H1 (cell line): ENCODE measurements around the gene GPR155. TPM values are rescaled to one million over a fixed set of nuclear protein-coding genes. Genes with fewer than 3 reads are reported as not detected.

Experiments
- CTCF ChIA-PET: fragments of 300-600 bp; sonication (Branson Sonifier 250); formaldehyde crosslinking; loops from one replicate; lab custom pipeline; 2021; ENCODE audit not compliant: partially characterized antibody; lab: Charles Lee
- POLR2A ChIA-PET: fragments of 300-600 bp; sonication (Branson Sonifier 250); formaldehyde crosslinking; loops from one replicate; lab custom pipeline; 2021; ENCODE audit warnings: inconsistent platforms; ENCODE audit not compliant: partially characterized antibody; lab: Charles Lee
- DNase-seq, 2 experiments: peaks; one replicate each; pipeline versions ENCODE4 v3.0.0 to v3.0.0-alpha.2; 2010 to 2022; ENCODE audit warnings: low spot score in 2 of 2, low read depth in 1 of 2, mixed read lengths in 1 of 2
- FAIRE-seq: peaks from 2 replicates; lab custom pipeline; 2011; peaks lifted over from hg19 to GRCh38; lab: Jason Lieb, UNC
- H2AFZ ChIP-seq: 2 replicates; pipeline ENCODE4 v1.8.1; 2012; ENCODE audit warnings: low read length, inconsistent platforms
- H2AK5ac ChIP-seq: 2 replicates; pipeline ENCODE4 v1.6.1; 2013; ENCODE audit warnings: low read depth, low read length
- H2BK120ac ChIP-seq: replicated peaks from 2 replicates; pipeline ENCODE3; 2013; ENCODE audit warnings: low read depth, low read length, inconsistent platforms
- H2BK12ac ChIP-seq: 2 replicates; pipeline ENCODE4 v1.6.1; 2013; ENCODE audit warnings: low read depth, low read length
- H2BK15ac ChIP-seq: 2 replicates; pipeline ENCODE4 v1.6.1; 2013; ENCODE audit warnings: low read length
- H2BK20ac ChIP-seq: 2 replicates; pipeline ENCODE4 v1.6.1; 2013; ENCODE audit warnings: low read length
- H2BK5ac ChIP-seq: 2 replicates; pipeline ENCODE4 v1.6.1; 2013; ENCODE audit warnings: low read depth, low read length
- H3K14ac ChIP-seq: 2 replicates; pipeline ENCODE4 v1.6.1; 2013; ENCODE audit warnings: inconsistent platforms; ENCODE audit not compliant: insufficient read length
- H3K18ac ChIP-seq: 2 replicates; pipeline ENCODE4 v1.6.1; 2013; ENCODE audit warnings: low read length; ENCODE audit errors: extremely low read depth
- H3K23ac ChIP-seq: 2 replicates; pipeline ENCODE4 v1.6.1; 2013; ENCODE audit warnings: inconsistent platforms; ENCODE audit not compliant: insufficient read length
- H3K23me2 ChIP-seq: 2 replicates; pipeline ENCODE4 v1.6.1; 2013; ENCODE audit warnings: low read depth, low read length
- H3K27ac ChIP-seq: 2 replicates; pipeline ENCODE4 v1.6.1; 2011; ENCODE audit warnings: low read depth, low read length, inconsistent platforms
- H3K27me3 ChIP-seq, 4 experiments: replicated peaks in 1 of 4; 1 replicate in 1 of 4; 2 replicates in 3 of 4; pipeline versions ENCODE4 v1.6.1 to v1.8.1; 2011 to 2013; ENCODE audit warnings: low read length in 3 of 4, mild to moderate bottlenecking in 3 of 4, inconsistent platforms in 2 of 4, mixed read lengths in 2 of 4, moderate library complexity in 1 of 4; ENCODE audit not compliant: control insufficient read depth in 3 of 4, insufficient read depth in 3 of 4; ENCODE audit errors: extremely low read depth in 1 of 4
- H3K36me3 ChIP-seq, 4 experiments: 2 replicates each; pipeline versions ENCODE4 v1.6.1 to v1.8.1; 2011 to 2013; ENCODE audit warnings: mild to moderate bottlenecking in 4 of 4, low read length in 3 of 4, moderate library complexity in 2 of 4, control low read depth in 1 of 4, inconsistent platforms in 1 of 4; ENCODE audit not compliant: insufficient read depth in 4 of 4, control insufficient read depth in 2 of 4
- H3K4ac ChIP-seq: replicated peaks from 2 replicates; pipeline ENCODE3; 2013; ENCODE audit warnings: low read length, low read depth, mixed read lengths, inconsistent platforms; ENCODE audit not compliant: insufficient read length
- H3K4me1 ChIP-seq, 4 experiments: replicated peaks in 1 of 4; 1 replicate in 1 of 4; 2 replicates in 3 of 4; pipeline versions ENCODE4 v1.6.1 to v1.8.1; 2011 to 2013; ENCODE audit warnings: low read length in 3 of 4, inconsistent platforms in 2 of 4, mixed read lengths in 1 of 4; ENCODE audit not compliant: insufficient read depth in 4 of 4, control insufficient read depth in 3 of 4
- H3K4me2 ChIP-seq, 2 experiments: 2 replicates each; pipeline versions ENCODE4 v1.6.1 to v1.8.1; 2011 to 2013; ENCODE audit warnings: low read depth in 2 of 2, low read length in 2 of 2, control low read depth in 1 of 2, inconsistent platforms in 1 of 2, mild to moderate bottlenecking in 1 of 2; ENCODE audit not compliant: insufficient read depth in 1 of 2
- H3K4me3 ChIP-seq, 4 experiments: fragments of 200-600, 300-600 bp in 1 of 4; sonication (generic), shearing (Covaris generic), sonication (Bioruptor Twin) in 1 of 4; 2 replicates each; pipeline versions ENCODE4 v1.5.1 to v1.8.1; 2011 to 2016; ENCODE audit warnings: low read length in 4 of 4, low read depth in 3 of 4, control low read depth in 2 of 4, inconsistent platforms in 2 of 4, mild to moderate bottlenecking in 2 of 4, mixed read lengths in 1 of 4, moderate library complexity in 1 of 4; ENCODE audit not compliant: insufficient read depth in 2 of 4; ENCODE audit errors: extremely low read depth in 1 of 4
- H3K56ac ChIP-seq: replicated peaks from 2 replicates; pipeline ENCODE3; 2013; ENCODE audit warnings: low read depth, mild to moderate bottlenecking, mixed read lengths, low read length, inconsistent platforms; ENCODE audit not compliant: insufficient read length
- H3K79me1 ChIP-seq: 2 replicates; pipeline ENCODE4 v1.6.1; 2013; ENCODE audit warnings: low read depth, low read length, control low read depth
- H3K79me2 ChIP-seq, 2 experiments: 2 replicates each; pipeline versions ENCODE4 v1.6.1 to v1.8.1; 2012 to 2013; ENCODE audit warnings: low read length in 2 of 2, mild to moderate bottlenecking in 2 of 2, inconsistent platforms in 1 of 2; ENCODE audit not compliant: insufficient read depth in 2 of 2, control insufficient read depth in 1 of 2
- H3K9ac ChIP-seq, 4 experiments: replicated peaks in 1 of 4; 1 replicate in 1 of 4; 2 replicates in 3 of 4; pipeline versions ENCODE4 v1.6.1 to v1.8.1; 2011 to 2013; ENCODE audit warnings: low read depth in 3 of 4, low read length in 3 of 4, control low read depth in 2 of 4, mild to moderate bottlenecking in 2 of 4, moderate library complexity in 2 of 4, inconsistent platforms in 1 of 4; ENCODE audit errors: extremely low read depth in 1 of 4
- H3K9me3 ChIP-seq, 2 experiments: 2 replicates each; pipeline versions ENCODE4 v1.6.1 to v1.8.1; 2012 to 2013; ENCODE audit warnings: mild to moderate bottlenecking in 2 of 2, moderate library complexity in 2 of 2, control low read depth in 1 of 2, inconsistent platforms in 1 of 2, low read depth in 1 of 2, low read length in 1 of 2, mixed read lengths in 1 of 2; ENCODE audit not compliant: insufficient read depth in 2 of 2
- H4K20me1 ChIP-seq, 2 experiments: replicated peaks in 1 of 2; 2 replicates each; pipeline versions ENCODE3 to v1.8.1; 2011 to 2013; ENCODE audit warnings: inconsistent platforms in 2 of 2, low read length in 2 of 2, mild to moderate bottlenecking in 1 of 2; ENCODE audit not compliant: insufficient read depth in 2 of 2, control insufficient read depth in 1 of 2
- H4K5ac ChIP-seq: 2 replicates; pipeline ENCODE4 v1.6.1; 2013; ENCODE audit warnings: low read length, low read depth, mixed read lengths, inconsistent platforms; ENCODE audit not compliant: insufficient read length
- H4K8ac ChIP-seq: 2 replicates; pipeline ENCODE4 v1.8.0; 2013; ENCODE audit warnings: mild to moderate bottlenecking, moderate library complexity, low read length, inconsistent platforms; ENCODE audit not compliant: insufficient read depth; ENCODE audit errors: extremely low read depth
- H4K91ac ChIP-seq: replicated peaks from 2 replicates; pipeline ENCODE3; 2013; ENCODE audit warnings: low read length, mixed read lengths, inconsistent platforms; ENCODE audit not compliant: insufficient read length
- ASH2L ChIP-seq: fragments of 200-600, 300-600 bp; sonication (generic); IDR thresholded peaks from one replicate; pipeline ENCODE4 v1.7.1; 2017; ENCODE audit warnings: low read length
- ATF2 ChIP-seq: IDR thresholded peaks from 2 replicates; pipeline ENCODE4 v1.6.1; 2012; ENCODE audit warnings: low read length, inconsistent platforms
- RFX5 ChIP-seq: IDR thresholded peaks from 2 replicates; pipeline ENCODE4 v1.6.1; 2011; ENCODE audit warnings: low read depth, low read length, improper control_type of control experiment, borderline replicate concordance
- WGBS, 2 experiments: shearing (Covaris generic) in 1 of 2; methylation state at CpG; one replicate each; pipeline versions ENCODE4 v1.1.6 to v1.1.7; 2013 to 2015; ENCODE audit warnings: low lambda C conversion rate in 2 of 2, mixed read lengths in 2 of 2, inconsistent platforms in 1 of 2, low coverage in 1 of 2, missing lambda C conversion rate in 1 of 2; ENCODE audit not compliant: insufficient replicate concordance in 2 of 2, insufficient coverage in 1 of 2, insufficient read length in 1 of 2; ENCODE audit errors: extremely low coverage in 1 of 2, missing lambda C conversion rate in 1 of 2; 5-methylcytosine and 5-hydroxymethylcytosine counted together
- polyA plus RNA-seq, 7 experiments: library from polyadenylated mRNA; depleted of rRNA in 3 of 7; stranded (reverse) in 5 of 7; unstranded in 2 of 7; fragments of >200 nt in 5 of 7; fragments of 200-250 nt in 2 of 7; gene quantifications; 1 replicate in 5 of 7; 2 replicates in 1 of 7; 4 replicates in 1 of 7; pipeline versions ENCODE4 v1.2.1 to v1.2.3, GENCODE V29; 2011 to 2013; ENCODE audit warnings: missing spikeins in 2 of 7, mixed read lengths in 2 of 7
- total RNA-seq: library from RNA; stranded (reverse); fragmentation: NEBNext Ultra II Directional; extraction: Animal tissue kit (Norgen Biotek cat#: 25700); gene quantifications from 2 replicates; pipeline ENCODE4 v1.2.1, GENCODE V29; 2021

Gene GPR155
- total and polyA plus RNA-seq, 2 of the 8 experiments (the other 6 are each of a cell fraction or from before 2014, with no cell fraction given) = 0.26 to 2.1 TPM

DNA sequence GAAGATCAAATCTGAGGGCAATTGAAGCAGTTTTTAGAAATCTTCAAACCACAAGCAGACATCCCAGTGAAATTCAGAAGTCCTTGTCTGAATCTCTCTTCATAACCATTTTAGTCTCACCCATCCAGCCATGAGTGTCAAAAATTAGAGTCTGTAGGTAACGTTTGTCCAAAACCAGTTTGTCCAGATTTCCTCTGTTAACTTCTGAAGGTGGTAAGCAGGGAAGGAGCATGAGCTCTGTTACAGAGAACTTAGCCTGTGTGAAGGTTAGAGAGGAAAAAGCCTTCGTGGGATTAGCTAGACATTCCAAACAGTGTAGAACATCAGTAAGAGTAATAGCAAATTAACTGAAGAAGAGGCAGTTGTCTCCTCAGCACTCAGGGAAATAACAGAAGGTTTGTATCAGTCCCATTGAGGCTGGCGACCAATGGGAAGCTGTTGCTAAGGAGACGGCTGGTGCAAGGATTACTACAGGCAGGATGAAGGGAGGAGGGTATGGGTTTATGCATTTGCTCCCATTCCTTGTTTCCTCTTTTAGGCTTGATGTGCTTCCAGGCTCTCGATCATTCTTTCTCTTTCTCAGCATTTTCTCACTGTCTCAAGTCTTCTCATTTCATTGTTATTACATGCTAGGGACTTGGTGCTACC is 8.7 kb upstream of the GPR155 start:
- no peaks in the 10 kb centered on the region for H4K20me1 ChIP-seq
- no peak overlapping the region for H2AK5ac ChIP-seq
- H4K8ac ChIP-seq = no peak overlapping the region
- DNase-seq (no peak), FAIRE-seq (peak; percentile 87)
- peak overlapping the region in 1 of 2 experiments; percentile 41; a peak in 1 of 4 replicates for H3K4me2 ChIP-seq
- WGBS, 2 experiments = 58% methylated on average over 5 of the region's 5 CpGs; no CpG with 5 or more reads in 1 of the 2 experiments
- H2BK15ac ChIP-seq = no peak overlapping the region
- H4K5ac ChIP-seq = no peak overlapping the region
- no peaks in the 10 kb centered on the region for H3K79me1 ChIP-seq
- no peak overlapping the region for H4K91ac ChIP-seq
- no peak overlapping the region for H3K18ac ChIP-seq
- H3K56ac ChIP-seq = no peak overlapping the region
- H3K14ac ChIP-seq = no peak overlapping the region
- H3K4ac ChIP-seq = no peak overlapping the region
- no peaks in the 10 kb centered on the region for H3K23me2 ChIP-seq
- TF ChIP-seq ATF2 (no peak), ASH2L (peak; percentile 57), RFX5 (peak; percentile 93)
- no peaks in the 10 kb centered on the region for H3K9me3 ChIP-seq
- no peak overlapping the region for H2BK5ac ChIP-seq
- H3K27ac ChIP-seq = no peak overlapping the region
- no peak overlapping the region for H3K9ac ChIP-seq
- peaks cover 0 to 2% (median 0%) of the 10 kb centered on the region in 4 experiments; a peak in 1 of 7 replicates for H3K27me3 ChIP-seq
- H3K4me3 ChIP-seq = no peak overlapping the region
- no peak overlapping the region for H2BK12ac ChIP-seq
- ChIA-PET POLR2A (no interaction called here), CTCF (interaction anchor here (0.6 to 2.3 kb wide), 3 partner anchors 11 to 152 kb away, joined by 3 to 7 read pairs (median 4); no protein-coding TSS in a partner anchor)
- H2BK120ac ChIP-seq = no peak overlapping the region
- H3K4me1 ChIP-seq = peaks cover 0 to 6% (median 4%) of the 10 kb centered on the region in 4 experiments; a peak in 5 of 7 replicates
- H3K79me2 ChIP-seq = no peaks in the 10 kb centered on the region
- H2AFZ ChIP-seq = peak overlapping the region; percentile 84
- no peak overlapping the region for H2BK20ac ChIP-seq
- H3K36me3 ChIP-seq = no peaks in the 10 kb centered on the region
- H3K23ac ChIP-seq = no peak overlapping the region
